ENCODE results near the gene PIK3R5. TPM values are rescaled to one million over a fixed set of nuclear protein-coding genes. Genes with fewer than 3 reads are reported as not detected.

The PIK3R5 gene
- total RNA-seq, 2 experiments from 2014 or later, result 46.7 to 50.4 TPM

GRCh38 chr17:8941980-8942622 is 23.4 kb downstream of the PIK3R5 start:
- ATAC-seq, result peak; percentile 46
- peaks cover 64% of the 10 kb centered on the region for H3K36me3 Mint-ChIP-seq (ENCODE audit: low read depth)
- CTCF ChIA-PET, result interaction anchor here (0.8 to 7.2 kb wide), 9 partner anchors 10 to 109 kb away, joined by 3 to 40 read pairs (median 4); no protein-coding TSS in a partner anchor
- intact Hi-C loops (cut with micrococcal nuclease), result no loop called here
- TF ChIP-seq CTCF (IDR thresholded peaks at IDR 0.05), result no peak
- DNase-seq, result peak; percentile 77
- no peaks in the 10 kb centered on the region for H3K27me3 Mint-ChIP-seq
- peaks cover 5% of the 10 kb centered on the region for H3K9me3 Mint-ChIP-seq
- peak overlapping the region; percentile 67 for H3K4me3 Mint-ChIP-seq
- peaks cover 88% of the 10 kb centered on the region for H3K4me1 Mint-ChIP-seq (ENCODE audit: low read depth)
- H3K27ac Mint-ChIP-seq, result peak overlapping the region; percentile 96
- POLR2A ChIA-PET, result interaction anchor here (0.8 to 18.5 kb wide), 8 partner anchors 14 to 560 kb away, joined by 3 to 333 read pairs (median 4); partner anchors contain the start of gene PIK3R5

- ATAC-seq (peak; percentile 41), DNase-seq (peak; percentile 89)
- TF ChIP-seq CTCF (IDR thresholded peaks at IDR 0.05), result no peak
- intact Hi-C loops (cut with micrococcal nuclease), result no loop called here
- peaks cover 87% of the 10 kb centered on the region for H3K4me1 Mint-ChIP-seq (ENCODE audit: low read depth)
- ChIA-PET CTCF (interaction anchor here (0.8 to 7.2 kb wide), 7 partner anchors 11 to 109 kb away, joined by 3 to 40 read pairs (median 3); no protein-coding TSS in a partner anchor), POLR2A (interaction anchor here (0.8 to 18.5 kb wide), 7 partner anchors 15 to 559 kb away, joined by 3 to 333 read pairs (median 4); partner anchors contain the start of gene PIK3R5)
- H3K27ac Mint-ChIP-seq, result peak overlapping the region; percentile 96
- H3K4me3 Mint-ChIP-seq, result peak overlapping the region; percentile 67
- peaks cover 62% of the 10 kb centered on the region for H3K36me3 Mint-ChIP-seq (ENCODE audit: low read depth)
- no peaks in the 10 kb centered on the region for H3K27me3 Mint-ChIP-seq
- peaks cover 5% of the 10 kb centered on the region for H3K9me3 Mint-ChIP-seq
These were observed 24.0 kb downstream of the PIK3R5 start for GRCh38 chr17:8941520-8941919.

GRCh38 chr17:8940866-8941471 is 24.5 kb downstream of the PIK3R5 start:
- Mint-ChIP-seq H3K4me1 (ENCODE audit: low read depth) (peaks cover 87% of the 10 kb centered on the region), H3K4me3 (peak overlapping the region; percentile 67), H3K27ac (peak overlapping the region; percentile 96), H3K9me3 (peaks cover 5% of the 10 kb centered on the region), H3K36me3 (ENCODE audit: low read depth) (peaks cover 59% of the 10 kb centered on the region), H3K27me3 (no peaks in the 10 kb centered on the region)
- peak; percentile 77 for DNase-seq
- POLR2A ChIA-PET, result interaction anchor here (0.6 to 18.5 kb wide), 7 partner anchors 15 to 558 kb away, joined by 3 to 333 read pairs (median 4); partner anchors contain the start of gene PIK3R5
- intact Hi-C loops (cut with micrococcal nuclease), result no loop called here
- no peak for TF ChIP-seq CTCF (IDR thresholded peaks at IDR 0.05)
- CTCF ChIA-PET, result interaction anchor here (0.8 to 7.2 kb wide), 7 partner anchors 11 to 57 kb away, joined by 3 to 40 read pairs (median 5); no protein-coding TSS in a partner anchor
- ATAC-seq, result peak; percentile 50

GRCh38 chr17:8939496-8940334 is 25.8 kb downstream of the PIK3R5 start:
- TF ChIP-seq CTCF (IDR thresholded peaks at IDR 0.05), result no peak
- ATAC-seq, result peak; percentile 50
- no peaks in the 10 kb centered on the region for H3K27me3 Mint-ChIP-seq
- CTCF ChIA-PET, result interaction anchor here (1.1 to 7.2 kb wide), 7 partner anchors 9 to 58 kb away, joined by 3 to 40 read pairs (median 5); no protein-coding TSS in a partner anchor
- H3K36me3 Mint-ChIP-seq (ENCODE audit: low read depth), result peaks cover 53% of the 10 kb centered on the region
- intact Hi-C loops (cut with micrococcal nuclease), result no loop called here
- peak; percentile 78 for DNase-seq
- H3K4me1 Mint-ChIP-seq (ENCODE audit: low read depth), result peaks cover 84% of the 10 kb centered on the region
- POLR2A ChIA-PET, result interaction anchor here (1.0 to 18.5 kb wide), 7 partner anchors 17 to 71 kb away, joined by 3 to 333 read pairs (median 4); partner anchors contain the start of gene PIK3R5
- peak overlapping the region; percentile 96 for H3K27ac Mint-ChIP-seq
- peaks cover 5% of the 10 kb centered on the region for H3K9me3 Mint-ChIP-seq
- H3K4me3 Mint-ChIP-seq, result peak overlapping the region; percentile 67
